ENCODE results near the gene PRKAR2B.
"Not testable (repeated sequence)": the region's sequence is repeated elsewhere in the genome, so short reads cannot be mapped to it uniquely, and the experiment has no call there.

PRKAR2B gene

DNA sequence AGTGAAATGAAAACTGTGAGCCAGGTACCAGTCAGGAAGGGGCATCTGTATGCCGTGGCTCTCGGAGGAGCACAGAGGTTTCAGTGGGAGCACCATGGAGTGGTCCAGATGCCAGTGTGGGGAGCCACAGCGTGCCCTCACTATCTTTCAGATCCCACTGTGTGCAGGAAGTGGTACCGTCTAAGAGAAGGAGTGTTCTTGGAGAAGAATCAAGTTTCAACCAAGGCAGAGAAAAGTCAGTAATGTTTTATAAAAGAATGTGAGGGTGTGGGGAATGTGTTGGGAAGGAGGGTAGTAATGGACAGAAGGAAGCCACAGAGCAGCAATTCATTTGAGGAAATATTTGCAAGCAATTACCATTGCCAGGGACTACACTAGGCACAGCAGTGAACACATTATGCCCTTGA lies 35.6 kb downstream of the PRKAR2B start:
- DNase-seq = no peak

DNA sequence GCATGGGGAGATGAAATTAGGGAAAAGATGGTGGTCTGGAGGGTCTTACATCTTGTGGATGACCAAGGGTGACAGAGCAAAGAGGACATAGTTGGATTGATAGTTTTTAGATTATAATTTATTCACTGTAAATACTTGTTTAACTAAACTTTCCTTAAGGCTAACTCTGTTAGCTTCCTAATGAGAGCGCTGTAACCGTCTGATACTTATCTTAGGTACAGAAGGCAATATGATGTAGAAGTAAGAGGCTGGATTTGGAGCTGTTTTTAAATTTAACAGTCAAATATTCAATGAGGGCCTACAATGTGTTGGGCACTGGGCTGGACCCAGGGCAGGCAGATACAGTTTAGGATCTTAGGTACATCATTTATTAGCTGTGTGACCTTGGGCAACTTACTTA lies 36.0 kb downstream of the PRKAR2B start:
- DNase-seq = no peak

DNA sequence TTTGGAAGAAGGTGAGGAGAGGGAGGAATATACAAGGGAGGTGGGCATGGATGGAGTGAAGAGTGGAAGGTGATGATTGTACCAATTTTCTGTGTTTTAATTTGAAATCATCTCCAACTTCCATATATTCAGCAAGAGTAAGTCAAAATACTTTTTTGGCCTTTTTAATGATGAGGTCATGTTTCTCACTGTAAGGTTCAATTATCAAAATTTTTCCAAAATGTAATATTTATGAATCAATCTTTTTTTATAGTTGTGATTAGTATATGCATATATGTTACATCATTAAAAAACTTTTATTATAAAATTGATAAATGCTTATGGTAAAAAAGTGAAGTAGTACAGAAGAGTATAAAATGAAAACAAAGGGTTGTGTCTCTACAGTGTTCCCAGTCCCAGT lies 40.7 kb downstream of the PRKAR2B start:
- no peak for DNase-seq

DNA sequence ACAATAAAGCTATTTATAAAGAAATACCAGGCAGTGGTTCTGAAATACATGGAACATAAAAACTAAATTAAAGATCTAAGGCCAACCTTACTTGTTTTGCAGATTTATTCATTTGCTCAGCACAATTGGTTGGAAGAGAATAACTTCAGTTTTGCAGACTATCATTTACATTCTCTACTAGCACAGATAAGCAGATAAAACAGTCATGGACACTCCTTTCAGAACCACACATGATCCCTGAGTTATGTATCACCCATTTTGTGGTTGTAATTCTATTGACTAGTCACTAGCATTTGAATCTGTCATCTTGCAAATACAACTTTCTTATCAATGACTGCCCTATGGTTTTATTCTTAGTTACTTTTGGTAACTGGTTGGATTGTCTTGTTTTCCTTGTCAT lies 45.1 kb downstream of the PRKAR2B start:
- DNase-seq = no peak

DNA sequence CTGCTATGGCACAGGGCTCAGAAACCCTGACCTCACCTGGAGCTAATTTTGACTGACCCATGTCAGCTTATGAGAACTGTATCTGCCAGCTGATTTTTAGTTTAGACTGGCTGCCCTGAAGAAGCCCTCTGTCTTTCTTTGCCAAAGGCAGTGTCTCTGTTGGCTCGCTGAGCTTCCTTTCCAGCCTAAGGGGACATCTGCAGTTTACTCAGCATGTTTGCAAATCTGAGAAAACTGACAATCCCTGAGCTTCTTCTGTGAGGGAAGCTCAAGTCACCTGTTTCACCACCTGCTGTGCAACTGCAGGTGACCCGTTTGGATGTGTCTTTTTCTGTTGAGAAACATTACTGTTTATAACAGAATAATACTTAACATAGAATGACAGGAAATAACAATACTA lies 46.0 kb downstream of the PRKAR2B start:
- DNase-seq = no peak

DNA sequence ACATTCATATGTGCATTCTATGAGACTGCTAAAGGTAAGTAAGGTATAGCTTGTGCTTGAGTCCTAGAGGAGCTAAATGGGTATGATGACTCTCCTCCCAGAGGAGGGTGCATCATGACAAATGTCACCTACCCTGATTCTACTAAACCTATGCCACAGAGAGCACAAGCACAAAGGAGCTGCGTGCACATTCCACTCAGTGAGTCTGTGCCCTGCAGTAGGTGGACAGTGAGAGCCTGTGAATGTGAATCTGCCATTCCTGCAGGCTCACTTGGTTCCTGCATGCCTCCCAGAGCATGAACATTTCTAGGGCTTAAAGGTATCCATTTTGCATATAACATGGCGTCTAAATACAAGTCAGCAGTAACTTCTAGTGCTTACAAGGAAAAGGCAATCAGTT lies 46.8 kb downstream of the PRKAR2B start:
- DNase-seq = no peak

DNA sequence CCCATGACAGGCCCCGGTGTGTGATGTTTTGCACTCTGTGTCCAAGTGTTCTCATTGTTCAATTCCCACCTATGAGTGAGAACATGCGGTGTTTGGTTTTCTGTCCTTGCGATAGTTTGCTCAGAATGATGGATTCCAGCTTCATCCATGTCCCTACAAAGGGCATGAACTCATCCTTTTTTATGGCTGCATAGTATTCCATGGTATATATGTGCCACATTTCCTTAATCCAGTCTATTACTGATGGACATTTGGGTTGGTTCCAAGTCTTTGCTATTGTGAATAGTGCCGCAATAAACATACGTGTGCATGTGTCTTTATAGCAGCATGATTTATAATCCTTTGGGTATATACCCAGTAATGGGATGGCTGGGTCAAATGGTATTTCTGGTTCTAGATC lies 49.2 kb downstream of the PRKAR2B start:
- DNase-seq = not testable (repeated sequence)

DNA sequence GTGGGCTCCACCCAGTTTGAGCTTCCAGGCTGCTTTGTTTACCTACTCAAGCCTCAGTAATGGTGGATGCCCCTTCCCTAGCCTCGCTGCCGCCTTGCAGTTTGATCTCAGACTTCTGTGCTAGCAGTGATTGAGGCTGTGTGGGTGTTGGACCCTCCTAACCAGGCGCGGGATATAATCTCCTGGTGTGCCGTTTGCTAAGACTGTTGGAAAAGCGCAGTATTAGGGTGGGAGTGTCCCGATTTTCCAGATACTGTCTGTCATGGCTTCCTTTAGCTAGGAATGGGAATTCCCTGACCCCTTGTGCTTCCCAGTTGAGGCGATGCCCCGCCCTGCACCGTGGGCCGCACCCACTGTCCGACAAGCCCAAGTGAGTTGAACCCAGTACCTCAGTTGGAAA lies 54.6 kb downstream of the PRKAR2B start:
- not testable (repeated sequence) for DNase-seq

DNA sequence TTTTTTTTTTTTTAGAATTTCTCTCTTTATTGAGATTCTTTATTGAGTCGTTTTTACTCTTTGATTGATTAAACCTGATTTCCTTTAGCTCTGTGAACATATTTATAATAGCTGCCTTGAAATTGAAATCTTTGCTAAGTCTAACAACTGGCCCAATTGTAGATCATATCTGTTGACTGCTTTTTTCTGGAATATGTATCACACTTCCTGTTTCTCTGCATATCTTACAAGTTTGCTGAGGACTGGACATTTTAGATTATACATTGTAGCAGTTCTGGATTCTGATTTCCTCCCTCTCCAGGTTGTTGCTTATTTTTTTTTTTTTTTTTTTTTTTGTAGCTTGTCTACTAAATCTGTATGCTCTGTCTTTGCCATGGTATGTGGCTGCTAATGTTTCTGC lies 56.3 kb downstream of the PRKAR2B start:
- no peak for DNase-seq

DNA sequence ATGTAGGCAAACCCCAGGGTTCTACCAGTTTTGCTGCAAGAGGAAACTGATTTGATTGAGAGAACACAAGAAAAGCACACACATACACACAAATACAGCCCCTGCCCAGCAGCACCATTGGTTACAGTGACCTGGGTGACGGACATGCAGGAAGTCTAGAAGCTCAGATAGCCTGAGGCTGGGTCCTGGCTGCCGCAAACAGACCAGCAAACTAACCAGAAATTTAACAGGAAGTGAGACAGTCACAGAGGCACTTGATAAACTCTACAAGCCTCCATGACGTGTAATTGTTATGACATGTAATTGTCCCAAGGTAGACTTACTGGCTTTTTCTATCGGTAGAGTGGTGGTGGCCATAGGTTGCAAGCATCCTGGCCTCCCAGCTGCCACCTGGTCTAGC lies 58.9 kb downstream of the PRKAR2B start:
- DNase-seq = no peak

DNA sequence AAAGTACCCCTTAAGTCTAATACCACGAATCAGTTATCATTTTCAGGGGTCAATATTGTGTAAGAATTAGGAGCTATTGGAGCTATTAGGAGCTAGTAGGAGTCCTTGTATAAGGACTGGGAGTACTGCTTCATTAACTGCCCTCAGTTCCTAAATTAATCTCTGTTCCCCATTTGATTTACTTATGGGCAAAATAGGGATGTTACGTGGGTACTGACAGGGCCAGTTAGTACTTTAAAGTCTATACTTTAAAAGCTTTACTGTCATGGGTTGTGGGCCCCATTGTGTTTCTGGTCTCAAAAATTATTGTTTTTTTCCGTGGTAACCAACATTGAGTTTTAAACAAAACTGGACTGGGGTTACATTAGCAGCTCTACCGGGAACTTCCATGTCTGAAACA lies 60.3 kb downstream of the PRKAR2B start:
- DNase-seq = no peak

DNA sequence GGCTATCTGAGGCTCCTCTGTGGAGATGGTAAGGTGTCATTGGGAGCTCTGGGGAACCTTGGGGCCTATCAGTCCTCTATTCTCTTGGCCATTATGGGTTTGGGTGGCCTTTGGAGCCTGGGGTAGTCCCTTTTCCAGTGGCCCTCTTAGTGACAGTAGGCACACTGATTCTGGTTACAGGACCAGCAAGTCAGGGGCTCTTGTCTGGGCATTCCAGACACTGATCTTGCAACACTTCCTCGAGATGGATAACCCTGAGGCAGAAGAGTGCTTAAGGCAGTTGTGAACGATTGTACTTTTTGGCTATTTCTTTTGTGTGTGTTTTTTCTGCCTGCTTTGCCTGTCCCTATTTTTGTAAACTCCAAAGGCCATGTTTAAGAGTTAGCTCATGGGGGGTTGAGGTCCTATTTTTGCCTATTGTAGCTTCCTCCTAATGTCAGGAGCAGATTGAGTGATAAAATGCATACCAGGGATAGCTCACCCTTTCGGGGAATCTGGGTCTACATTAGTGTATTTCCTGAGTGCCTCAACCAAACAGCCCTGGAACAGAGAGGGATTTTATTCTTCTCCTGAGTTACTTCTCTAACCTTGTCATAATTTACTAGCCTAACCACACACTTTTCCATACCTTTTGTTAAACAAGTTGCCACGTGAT lies 61.2 kb downstream of the PRKAR2B start:
- DNase-seq = no peak

DNA sequence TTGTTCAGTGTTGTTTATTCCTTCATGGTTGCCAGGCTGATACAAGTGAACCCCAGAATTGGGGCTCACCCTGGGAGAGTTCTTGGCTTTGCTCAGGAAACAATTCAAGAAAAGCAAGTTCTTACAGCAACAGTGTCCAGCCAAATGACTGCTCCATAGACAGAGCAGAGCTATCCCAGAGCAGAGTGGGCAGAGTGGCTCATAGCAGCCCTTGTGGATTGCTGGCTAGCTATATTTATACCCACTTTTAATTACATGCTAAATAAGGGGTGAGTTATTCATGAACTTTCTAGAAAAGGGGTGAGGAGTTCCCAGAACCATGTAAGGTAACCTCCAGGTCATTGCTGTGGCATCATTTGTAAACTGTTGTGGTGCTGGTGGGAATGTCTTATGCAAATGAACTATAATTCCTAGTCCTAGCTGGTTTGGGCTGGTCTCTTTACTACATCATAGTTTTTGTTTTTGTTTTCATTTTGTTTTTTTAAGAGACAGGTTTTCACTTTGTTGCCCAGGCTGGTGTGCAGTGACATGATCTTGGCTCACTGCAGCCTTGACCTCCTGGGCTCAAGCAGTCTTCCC lies 64.4 kb downstream of the PRKAR2B start:
- DNase-seq = no peak

DNA sequence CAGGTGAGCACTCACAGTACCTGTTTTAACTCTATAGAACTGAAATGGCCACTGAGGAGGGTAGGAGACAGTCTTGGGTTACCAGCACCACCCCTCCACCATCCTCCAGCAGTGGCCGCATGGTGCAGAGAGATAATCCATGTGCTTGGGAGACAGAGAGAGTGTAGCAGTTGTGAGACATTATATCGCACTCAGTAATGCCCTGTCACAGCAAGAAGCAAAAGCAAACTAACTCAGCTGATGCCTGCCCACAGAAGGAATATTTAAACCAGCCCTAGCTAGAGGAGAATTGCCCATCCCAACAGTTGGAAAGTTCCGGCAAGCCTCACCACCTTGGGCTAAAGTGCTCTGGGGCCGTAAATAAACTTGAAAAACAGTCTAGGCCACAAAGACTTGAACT lies 65.5 kb downstream of the PRKAR2B start:
- DNase-seq = no peak

DNA sequence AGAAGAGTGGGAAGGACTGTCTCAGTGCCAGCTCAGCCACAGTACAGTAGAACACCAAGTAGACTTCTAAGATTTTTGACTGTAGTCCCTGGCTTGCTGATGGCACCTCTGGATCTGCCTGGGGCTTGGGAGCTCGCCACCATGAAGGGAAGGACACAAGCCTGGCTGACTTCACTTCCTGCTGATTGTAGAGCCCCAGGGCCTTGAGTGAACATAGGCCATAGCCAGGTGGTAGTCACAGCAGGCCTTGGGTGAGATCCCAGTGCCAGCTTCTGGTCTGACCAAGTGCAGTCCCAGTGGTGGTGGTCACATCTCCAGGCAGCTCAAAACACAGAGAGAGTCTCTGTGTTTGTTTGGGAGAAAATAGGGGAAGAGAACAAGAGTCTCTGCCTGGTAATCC lies 66.7 kb downstream of the PRKAR2B start:
- no peak for DNase-seq

DNA sequence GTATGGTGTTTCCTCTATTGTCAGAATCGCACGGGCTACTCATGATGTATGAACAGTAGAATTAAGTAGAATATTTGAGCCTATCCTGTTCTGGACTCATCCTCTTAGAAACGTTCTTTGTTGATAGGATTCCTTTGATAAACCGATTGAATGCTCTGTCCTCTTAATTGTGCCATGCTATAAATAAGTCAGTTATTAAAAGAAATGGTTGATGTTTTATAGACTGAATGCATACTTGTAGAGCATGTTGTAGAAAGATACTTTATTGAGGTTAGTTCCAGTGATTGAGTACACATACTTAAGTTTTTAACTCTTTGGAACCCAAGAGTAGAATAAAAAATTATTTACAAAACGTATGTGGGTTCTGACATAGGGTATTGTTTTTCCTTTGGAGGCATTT lies 69.4 kb downstream of the PRKAR2B start:
- no peak for DNase-seq

DNA sequence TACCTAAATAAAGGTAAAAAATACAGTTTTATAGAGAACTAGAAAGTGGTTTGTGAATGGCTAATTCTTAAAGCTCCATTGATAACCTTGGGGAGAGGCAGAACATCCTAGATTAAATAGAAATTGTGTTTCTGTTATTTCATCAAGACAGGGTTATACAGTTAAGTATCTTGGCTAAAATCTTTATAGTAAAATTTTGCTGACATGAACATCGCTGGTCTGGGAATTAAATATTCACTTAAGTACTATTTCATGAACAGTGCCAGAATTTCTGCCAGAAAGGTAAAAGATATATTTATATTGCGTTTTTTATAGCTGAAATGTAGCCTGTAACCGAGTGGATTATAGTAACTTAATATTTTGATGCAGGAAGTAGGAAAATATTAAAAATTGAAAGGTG lies 70.6 kb downstream of the PRKAR2B start:
- DNase-seq = no peak

DNA sequence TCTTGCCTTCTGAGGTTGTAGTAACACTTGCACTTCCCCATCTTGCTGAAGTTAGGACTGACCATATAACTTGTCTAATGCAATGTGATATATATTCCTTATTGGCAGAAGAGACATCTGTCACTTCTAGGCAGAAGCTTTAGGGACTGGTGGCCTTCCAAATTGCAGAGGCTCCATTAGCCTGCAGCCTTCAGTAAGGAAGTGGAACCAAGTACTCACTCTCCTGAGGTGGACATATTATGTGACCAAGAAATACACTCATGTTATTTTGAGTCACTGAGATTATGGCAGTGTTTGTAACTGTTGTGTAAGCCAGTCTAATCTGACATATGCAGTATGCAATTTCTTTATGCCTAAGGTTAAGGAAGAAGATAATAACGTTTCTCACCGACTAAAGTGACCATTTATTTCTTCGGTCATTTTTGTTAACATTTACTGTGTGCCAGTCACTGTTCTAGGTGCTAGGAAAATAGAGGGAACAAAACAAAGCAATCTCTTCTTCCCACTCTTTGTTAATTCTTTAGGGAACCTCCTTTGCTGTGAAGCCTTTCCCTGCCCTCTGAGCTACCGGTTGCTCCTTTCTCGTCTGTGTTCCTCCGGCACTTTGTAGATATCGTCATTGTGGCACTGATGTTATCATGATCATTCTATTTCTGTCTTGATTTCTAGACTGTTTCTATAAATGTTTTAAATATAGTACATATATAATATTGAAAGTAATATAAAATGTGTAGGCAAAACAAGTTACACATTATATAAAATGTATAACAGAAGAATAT lies 71.4 kb downstream of the PRKAR2B start:
- no peak for DNase-seq

DNA sequence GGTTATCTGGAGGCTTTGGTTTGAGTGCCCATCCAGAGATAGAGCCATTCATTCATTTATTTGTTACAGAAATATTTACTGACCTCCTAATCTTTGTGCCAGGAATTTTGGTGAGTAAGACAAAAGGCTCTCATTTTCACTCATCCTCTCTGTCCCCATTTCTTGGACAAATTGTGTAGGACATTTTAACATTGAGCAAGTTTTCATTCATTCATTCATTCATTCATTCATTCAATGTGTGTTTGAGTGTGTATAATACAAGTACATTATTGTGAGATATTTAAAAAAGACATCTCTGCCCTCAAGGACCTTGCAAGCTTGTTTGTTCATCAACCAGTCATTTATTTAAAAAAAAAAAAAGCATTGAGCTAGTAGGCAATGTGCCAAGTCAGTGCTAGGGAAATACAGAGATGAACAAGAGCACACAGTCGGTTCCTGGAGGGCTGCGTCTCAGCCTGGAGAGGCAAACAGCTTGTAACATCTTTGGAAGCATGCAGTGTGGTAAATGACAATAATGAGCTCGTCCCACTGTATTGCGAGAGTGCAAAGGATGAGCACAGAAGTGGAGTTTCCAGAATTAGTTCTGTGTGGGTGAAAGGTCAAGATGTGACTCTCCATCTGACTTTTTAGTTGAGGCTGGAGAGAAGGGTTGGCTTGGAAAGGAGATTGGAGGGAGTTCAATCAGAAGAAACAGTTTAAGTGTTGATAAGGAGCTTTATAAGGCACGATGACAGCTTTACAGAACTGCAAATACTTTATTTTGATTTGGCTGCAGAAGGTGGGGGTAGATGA lies 73.8 kb downstream of the PRKAR2B start:
- DNase-seq = no peak

DNA sequence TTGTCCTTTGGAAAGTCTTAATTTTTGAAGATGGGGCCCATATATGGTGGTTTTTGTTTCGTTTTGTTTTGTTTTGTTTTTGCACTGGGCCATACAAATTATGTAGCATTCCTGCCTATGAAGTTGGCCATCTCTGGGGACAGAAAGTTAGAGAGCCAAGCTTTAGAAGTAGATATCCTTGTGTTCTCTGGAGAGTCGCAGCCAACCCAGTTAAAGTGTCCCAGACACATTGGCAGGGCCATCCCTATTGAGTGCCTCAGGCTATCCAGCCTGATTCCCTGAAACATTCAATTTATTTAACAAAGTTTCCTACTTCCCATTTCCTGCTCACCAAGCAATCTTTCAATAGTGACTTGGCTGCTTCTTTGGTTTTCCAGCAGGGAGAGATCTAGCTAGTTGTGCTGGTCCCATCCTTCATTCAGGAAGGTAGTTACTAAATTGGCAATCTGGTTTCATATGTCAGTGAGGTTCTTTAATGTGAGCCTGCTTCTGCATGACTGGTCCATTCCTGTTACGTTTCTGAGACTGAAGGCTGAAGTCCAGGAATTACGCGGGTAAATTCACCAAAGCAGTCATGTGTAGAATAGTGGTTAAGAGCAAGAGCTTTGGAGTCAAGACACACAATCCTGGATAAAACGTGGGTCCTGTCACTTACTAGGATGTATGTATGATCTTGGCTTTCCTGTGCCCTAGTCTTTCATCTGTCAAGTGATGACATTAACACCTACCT lies 75.0 kb downstream of the PRKAR2B start:
- no peak for DNase-seq

DNA sequence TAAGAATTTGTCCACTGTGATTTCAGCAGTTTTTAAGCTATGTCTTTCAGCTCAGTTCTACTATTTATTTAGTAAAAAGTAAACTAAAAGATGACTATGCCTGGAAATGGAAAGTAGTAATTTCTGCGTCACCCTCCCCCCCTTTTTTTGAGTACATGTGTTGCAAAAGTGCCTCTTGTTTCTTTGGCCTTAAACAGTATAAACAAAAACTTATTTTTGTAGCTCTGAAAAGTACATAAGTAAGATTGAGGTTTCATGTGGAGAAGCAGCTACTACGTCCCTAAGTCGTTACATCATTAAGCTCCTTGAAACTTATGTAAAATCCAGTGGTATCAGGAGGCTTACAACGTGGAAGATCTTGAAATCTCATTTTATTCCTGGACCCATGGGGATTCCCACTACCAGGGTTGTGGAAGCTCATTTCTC lies 78.0 kb downstream of the PRKAR2B start:
- DNase-seq = no peak

DNA sequence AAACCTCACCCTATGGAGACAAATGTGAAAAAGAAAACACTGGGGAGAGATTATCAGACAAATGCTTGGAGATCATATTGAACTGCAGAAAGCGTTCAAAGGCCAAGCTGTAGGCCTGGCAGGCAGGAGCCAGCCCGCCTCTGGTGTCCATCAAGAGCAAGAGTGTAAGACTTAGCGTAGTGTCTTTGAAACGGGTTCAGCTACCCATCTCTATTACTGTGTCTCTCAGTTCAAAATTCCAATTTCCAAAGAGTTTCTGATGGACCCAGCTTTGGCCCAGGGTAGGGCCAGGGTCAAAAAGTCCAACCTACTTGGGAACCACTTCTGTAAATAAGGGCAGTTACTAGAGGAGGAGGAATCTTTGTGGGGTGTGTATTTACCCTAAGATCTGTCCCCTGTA lies 78.9 kb downstream of the PRKAR2B start:
- no peak for DNase-seq

DNA sequence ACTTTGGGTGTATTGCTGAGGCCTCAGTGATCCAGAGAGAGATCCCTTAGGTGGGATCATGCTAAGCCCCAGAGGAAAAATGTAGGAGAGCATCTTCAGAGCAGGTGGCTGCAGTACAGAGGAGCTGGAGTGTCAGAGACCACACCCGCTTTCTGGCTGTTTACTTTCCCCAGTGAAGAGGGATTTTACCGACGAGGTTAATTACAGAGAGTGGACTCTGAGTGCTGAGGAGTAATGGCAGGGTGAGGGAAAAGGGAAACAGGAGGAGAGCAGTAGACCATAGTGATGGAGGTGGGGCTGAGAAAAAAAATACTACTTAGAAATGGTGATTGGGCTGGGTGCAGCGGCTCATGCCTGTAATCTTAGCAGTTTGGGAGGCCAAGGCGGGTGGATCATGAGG lies 81.0 kb downstream of the PRKAR2B start:
- no peak for DNase-seq

All from NCI-H82 (cell line).